SU-DHL-6 (cell line): ENCODE results near the gene VIPR2.

Source experiments
- CTCF ChIP-seq: fragments of 200-600 bp; sonication (generic); IDR thresholded peaks from one replicate; pipeline ENCODE4 v1.5.1; 2017; ENCODE audit warnings: antibody characterized with exemption, mild to moderate bottlenecking, low read length, moderate library complexity; ENCODE audit not compliant: insufficient read depth, poor library complexity, severe bottlenecking
- EZH2phosphoT487 ChIP-seq: fragments of 200-600 bp; sonication (generic), shearing (Covaris generic); conservative IDR thresholded peaks from 2 replicates; pipeline ENCODE4 v1.6.1; 2018; ENCODE audit warnings: mild to moderate bottlenecking, antibody characterized with exemption, low read length, moderate library complexity, mixed read lengths

DNA sequence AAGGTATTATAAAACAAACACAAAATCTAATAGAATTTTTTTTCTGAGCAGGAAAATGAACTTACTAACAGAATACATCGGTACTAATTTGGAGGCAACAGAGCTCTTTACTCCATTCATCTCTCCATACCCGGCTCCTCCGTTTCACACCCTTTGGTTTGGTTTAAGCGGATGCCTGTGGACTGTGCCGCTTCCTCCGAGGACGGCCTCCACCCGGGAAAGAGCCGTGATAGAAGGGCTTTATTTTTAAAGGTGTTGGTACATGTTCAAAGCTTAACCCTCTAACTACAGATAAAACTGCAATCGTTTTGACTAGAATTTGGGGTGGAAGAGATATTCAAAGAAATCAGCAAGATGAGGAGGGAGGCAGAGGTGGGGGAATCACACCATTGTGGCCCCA is 1.9 kb downstream of the VIPR2 start:
- TF ChIP-seq CTCF = no peak
- TF ChIP-seq EZH2phosphoT487 = no peak
